ENCODE measurements around the gene ST3GAL3. TPM values are rescaled to one million over a fixed set of nuclear protein-coding genes. Genes with fewer than 3 reads are reported as not detected.

The ST3GAL3 gene
- total RNA-seq, 1 donor from 2014 or later, result 18.7 TPM

- intact Hi-C loops (cut with DNase I), result no loop called here
- H3K36me3 ChIP-seq, result no peaks in the 10 kb centered on the region
These were observed 171.5 kb downstream of the ST3GAL3 start for GRCh38 chr1:43878854-43879253.

GRCh38 chr1:43879414-43879813 is 172.1 kb downstream of the ST3GAL3 start:
- intact Hi-C loops (cut with DNase I), result no loop called here
- no peak for DNase-seq (ENCODE audit: extremely low spot score in 2 of 2)
- H3K36me3 ChIP-seq, result no peaks in the 10 kb centered on the region
- no peaks in the 10 kb centered on the region for H3K27me3 ChIP-seq
- peaks cover 1% of the 10 kb centered on the region for H3K4me1 ChIP-seq
- TF ChIP-seq CTCF (IDR thresholded peaks at IDR 0.05) (no peak), POLR2AphosphoS5 (IDR thresholded peaks at IDR 0.05; ENCODE audit: insufficient read depth in 1 of 2, low read depth in 1 of 2) (no peak), POLR2A (IDR thresholded peaks at IDR 0.05) (no peak)
- H3K9me3 ChIP-seq, result no peaks in the 10 kb centered on the region
- H3K27ac ChIP-seq, result no peak overlapping the region
- no peak overlapping the region for H3K4me3 ChIP-seq

More at GRCh38 chr1:43878854-43879253, 171.5 kb downstream of the ST3GAL3 start:
- Histone ChIP-seq H3K4me1 (no peaks in the 10 kb centered on the region), H3K4me3 (no peak overlapping the region), H3K27me3 (no peaks in the 10 kb centered on the region), H3K9me3 (no peaks in the 10 kb centered on the region), H3K27ac (no peak overlapping the region)
- TF ChIP-seq POLR2A (IDR thresholded peaks at IDR 0.05) (no peak), CTCF (IDR thresholded peaks at IDR 0.05) (no peak)
- no peak for DNase-seq (ENCODE audit: extremely low spot score in 2 of 2)

- Histone ChIP-seq H3K4me3 (no peak overlapping the region), H3K9me3 (no peaks in the 10 kb centered on the region), H3K36me3 (no peaks in the 10 kb centered on the region), H3K27me3 (no peaks in the 10 kb centered on the region), H3K27ac (no peak overlapping the region), H3K4me1 (peaks cover 4% of the 10 kb centered on the region)
- intact Hi-C loops (cut with DNase I), result no loop called here
- TF ChIP-seq CTCF (IDR thresholded peaks at IDR 0.05) (no peak), POLR2AphosphoS5 (IDR thresholded peaks at IDR 0.05; ENCODE audit: insufficient read depth in 1 of 2, low read depth in 1 of 2) (no peak), POLR2A (IDR thresholded peaks at IDR 0.05) (no peak)
- no peak for DNase-seq (ENCODE audit: extremely low spot score in 2 of 2)
These were observed 172.7 kb downstream of the ST3GAL3 start for GRCh38 chr1:43879996-43880395.

- no peak for DNase-seq (ENCODE audit: extremely low spot score in 2 of 2)
- intact Hi-C loops (cut with DNase I), result no loop called here
- H3K9me3 ChIP-seq, result no peaks in the 10 kb centered on the region
- H3K27ac ChIP-seq, result no peak overlapping the region
- H3K4me3 ChIP-seq, result no peak overlapping the region
- H3K4me1 ChIP-seq, result peaks cover 4% of the 10 kb centered on the region
- H3K27me3 ChIP-seq, result no peaks in the 10 kb centered on the region
- H3K36me3 ChIP-seq, result no peaks in the 10 kb centered on the region
- TF ChIP-seq POLR2A (IDR thresholded peaks at IDR 0.05), result no peak
- TF ChIP-seq POLR2AphosphoS5 (IDR thresholded peaks at IDR 0.05; ENCODE audit: insufficient read depth in 1 of 2, low read depth in 1 of 2), result no peak
- TF ChIP-seq CTCF (IDR thresholded peaks at IDR 0.05), result no peak
These were observed 173.3 kb downstream of the ST3GAL3 start for GRCh38 chr1:43880604-43881003.

- H3K27ac ChIP-seq, result no peak overlapping the region
- no peak for DNase-seq (ENCODE audit: extremely low spot score in 2 of 2)
- TF ChIP-seq POLR2AphosphoS5 (IDR thresholded peaks at IDR 0.05; ENCODE audit: insufficient read depth in 1 of 2, low read depth in 1 of 2) (no peak), CTCF (IDR thresholded peaks at IDR 0.05) (no peak), POLR2A (IDR thresholded peaks at IDR 0.05) (no peak)
- intact Hi-C loops (cut with DNase I), result no loop called here
- no peak overlapping the region for H3K4me3 ChIP-seq
- no peaks in the 10 kb centered on the region for H3K36me3 ChIP-seq
- no peaks in the 10 kb centered on the region for H3K9me3 ChIP-seq
- peaks cover 4% of the 10 kb centered on the region for H3K4me1 ChIP-seq
- H3K27me3 ChIP-seq, result no peaks in the 10 kb centered on the region
These were observed 174.1 kb downstream of the ST3GAL3 start for GRCh38 chr1:43881415-43881814.

Data from vagina (tissue), 2 donors.